Astrocyte of the spinal cord (primary cell): ENCODE measurements around the gene POU2AF3.

ENCODE experiments used
- DNase-seq: peaks from one replicate; pipeline ENCODE4 v3.0.0; 2011; ENCODE audit warnings: low read depth, low spot score
- H3K4me3 ChIP-seq: 2 replicates; pipeline ENCODE4 v1.5.1; 2011; ENCODE audit warnings: low read depth, mild to moderate bottlenecking, low read length, moderate library complexity
- in situ Hi-C: cut with HindIII; loops from 2 replicates; pipeline ENCODE4 v1.10.0; 2017; ENCODE audit warnings: low sequenced_read_pairs
- TF ChIP-seq, protein P1 (sequence below): IDR thresholded peaks from 2 replicates; pipeline ENCODE4 v1.5.1; 2012; ENCODE audit warnings: low read depth, mild to moderate bottlenecking, low read length, inconsistent platforms

POU2AF3 gene

DNA sequence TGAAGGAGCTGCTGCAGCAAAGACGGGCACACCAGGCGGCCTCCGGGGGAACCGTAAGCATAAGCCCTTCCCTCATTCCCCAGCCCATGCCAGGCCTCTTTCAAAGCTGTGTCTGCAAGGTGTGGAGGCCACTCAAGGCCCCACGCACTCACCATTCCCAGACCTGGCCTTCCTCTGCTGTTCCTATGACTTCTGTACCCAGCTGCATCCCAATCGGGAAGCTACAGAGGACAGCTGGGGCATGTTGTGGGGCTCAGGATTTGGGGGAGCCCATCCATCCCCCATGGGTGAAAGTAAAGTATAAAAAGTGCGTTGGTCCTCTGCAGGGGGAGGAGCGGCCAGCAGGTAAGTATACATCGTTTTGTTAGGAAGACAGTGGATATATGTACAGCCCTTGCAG lies 2.2 kb downstream of the POU2AF3 start:
- no peak overlapping the region for H3K4me3 ChIP-seq
- no peak for DNase-seq
- in situ Hi-C loops, result no loop called here
- TF ChIP-seq, protein P1, sequence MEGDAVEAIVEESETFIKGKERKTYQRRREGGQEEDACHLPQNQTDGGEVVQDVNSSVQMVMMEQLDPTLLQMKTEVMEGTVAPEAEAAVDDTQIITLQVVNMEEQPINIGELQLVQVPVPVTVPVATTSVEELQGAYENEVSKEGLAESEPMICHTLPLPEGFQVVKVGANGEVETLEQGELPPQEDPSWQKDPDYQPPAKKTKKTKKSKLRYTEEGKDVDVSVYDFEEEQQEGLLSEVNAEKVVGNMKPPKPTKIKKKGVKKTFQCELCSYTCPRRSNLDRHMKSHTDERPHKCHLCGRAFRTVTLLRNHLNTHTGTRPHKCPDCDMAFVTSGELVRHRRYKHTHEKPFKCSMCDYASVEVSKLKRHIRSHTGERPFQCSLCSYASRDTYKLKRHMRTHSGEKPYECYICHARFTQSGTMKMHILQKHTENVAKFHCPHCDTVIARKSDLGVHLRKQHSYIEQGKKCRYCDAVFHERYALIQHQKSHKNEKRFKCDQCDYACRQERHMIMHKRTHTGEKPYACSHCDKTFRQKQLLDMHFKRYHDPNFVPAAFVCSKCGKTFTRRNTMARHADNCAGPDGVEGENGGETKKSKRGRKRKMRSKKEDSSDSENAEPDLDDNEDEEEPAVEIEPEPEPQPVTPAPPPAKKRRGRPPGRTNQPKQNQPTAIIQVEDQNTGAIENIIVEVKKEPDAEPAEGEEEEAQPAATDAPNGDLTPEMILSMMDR, result no peak

DNA sequence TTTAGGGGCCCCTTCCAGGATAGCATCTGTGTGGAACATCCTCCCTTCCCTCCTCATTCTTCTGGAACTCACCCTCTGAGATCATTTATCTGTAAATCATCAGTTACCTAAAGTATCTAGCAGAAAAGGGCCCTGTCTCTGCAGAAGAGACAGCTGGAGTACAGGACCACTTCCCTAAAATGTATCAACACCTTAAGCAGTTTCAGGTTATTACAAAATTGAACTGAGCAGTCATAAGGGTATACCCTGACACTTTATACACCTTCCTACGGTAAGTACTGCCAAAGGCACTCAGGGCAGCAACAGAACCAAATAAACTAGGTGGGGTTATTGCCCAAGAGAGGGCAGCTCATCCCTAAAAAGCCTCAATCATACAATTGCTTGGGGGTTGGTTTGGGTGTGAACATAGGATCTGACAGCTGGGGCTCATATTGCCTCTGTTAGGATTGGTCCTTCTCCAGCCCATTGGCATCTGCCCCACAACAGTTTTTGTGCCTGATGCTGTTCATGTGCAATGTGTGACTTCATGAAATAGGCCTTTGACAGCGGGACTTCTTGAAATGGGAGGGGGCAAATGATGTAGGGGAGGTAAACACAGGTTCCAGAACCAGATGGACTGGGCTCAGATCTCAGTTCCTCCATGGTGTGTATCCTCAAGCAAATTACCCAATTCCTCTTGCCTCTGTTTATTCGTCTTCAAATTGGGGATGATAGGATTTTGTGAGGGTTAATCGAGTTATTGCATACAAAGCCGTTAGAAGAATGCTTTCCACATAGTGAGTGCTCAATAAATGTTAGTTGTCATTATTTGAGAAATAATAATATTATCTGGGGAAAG lies 2.9 kb downstream of the POU2AF3 start:
- in situ Hi-C loops, result no loop called here

DNA sequence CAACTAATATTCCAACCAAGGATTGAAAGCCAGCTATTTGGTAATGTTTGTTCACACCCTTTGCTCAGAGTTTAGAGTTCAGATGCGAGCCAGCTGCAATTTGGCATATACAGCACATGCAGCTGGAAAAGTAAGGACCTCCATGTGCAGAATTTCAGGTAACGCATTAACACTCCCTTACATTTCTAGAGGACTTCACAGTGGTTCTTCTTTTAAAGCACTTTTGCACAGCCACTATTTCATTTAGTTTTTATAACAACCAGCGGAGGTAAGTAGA lies 3.4 kb downstream of the POU2AF3 start:
- in situ Hi-C loops, result no loop called here
- TF ChIP-seq, protein P1, result no peak
- no peak for DNase-seq
- H3K4me3 ChIP-seq, result no peak overlapping the region

More for the DNA sequence above, 2.9 kb downstream of the POU2AF3 start:
- H3K4me3 ChIP-seq, result no peak overlapping the region
- TF ChIP-seq, protein P1, result no peak
- DNase-seq, result no peak

DNA sequence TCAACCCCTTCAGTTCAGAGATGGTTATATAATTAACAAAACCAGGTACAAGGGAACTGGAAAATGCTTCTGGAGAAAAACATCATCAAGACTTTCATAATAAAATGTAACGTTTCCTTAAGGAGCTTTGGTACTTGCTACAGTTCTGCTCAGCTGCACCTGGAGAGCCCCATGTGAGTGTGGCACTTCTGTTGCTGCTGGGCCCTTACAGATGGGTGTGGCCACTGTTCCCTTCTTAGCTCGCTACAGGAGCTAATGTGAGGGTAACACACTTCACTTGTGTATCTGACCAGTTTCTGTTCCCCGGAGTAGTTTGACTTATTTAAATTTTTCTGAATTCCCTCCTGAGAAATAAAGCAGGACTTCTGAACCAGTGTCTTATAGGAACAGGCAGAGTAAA lies 4.0 kb downstream of the POU2AF3 start:
- in situ Hi-C loops, result no loop called here
- DNase-seq, result no peak
- TF ChIP-seq, protein P1, result no peak
- no peak overlapping the region for H3K4me3 ChIP-seq

DNA sequence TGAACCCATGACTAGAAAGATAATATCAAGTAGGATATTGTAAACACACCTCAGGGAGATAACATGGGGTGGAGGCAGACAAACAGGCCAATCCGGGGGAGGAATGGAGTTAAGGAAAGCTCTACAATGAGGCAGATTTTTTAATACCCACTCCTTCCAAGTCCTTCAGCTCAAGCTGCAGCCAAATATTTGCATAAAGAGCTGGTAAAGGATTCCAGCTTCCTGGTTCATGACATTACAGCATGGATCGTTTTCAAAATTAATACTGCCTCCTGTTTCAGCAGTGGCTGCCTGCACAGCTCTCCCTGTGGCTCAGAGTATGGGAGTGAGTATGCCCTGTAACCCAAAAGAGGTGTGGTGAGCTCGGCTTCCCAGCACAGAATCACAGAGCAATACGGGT lies 5.1 kb downstream of the POU2AF3 start:
- no peak for DNase-seq
- H3K4me3 ChIP-seq, result no peak overlapping the region
- TF ChIP-seq, protein P1, result no peak
- in situ Hi-C loops, result no loop called here

DNA sequence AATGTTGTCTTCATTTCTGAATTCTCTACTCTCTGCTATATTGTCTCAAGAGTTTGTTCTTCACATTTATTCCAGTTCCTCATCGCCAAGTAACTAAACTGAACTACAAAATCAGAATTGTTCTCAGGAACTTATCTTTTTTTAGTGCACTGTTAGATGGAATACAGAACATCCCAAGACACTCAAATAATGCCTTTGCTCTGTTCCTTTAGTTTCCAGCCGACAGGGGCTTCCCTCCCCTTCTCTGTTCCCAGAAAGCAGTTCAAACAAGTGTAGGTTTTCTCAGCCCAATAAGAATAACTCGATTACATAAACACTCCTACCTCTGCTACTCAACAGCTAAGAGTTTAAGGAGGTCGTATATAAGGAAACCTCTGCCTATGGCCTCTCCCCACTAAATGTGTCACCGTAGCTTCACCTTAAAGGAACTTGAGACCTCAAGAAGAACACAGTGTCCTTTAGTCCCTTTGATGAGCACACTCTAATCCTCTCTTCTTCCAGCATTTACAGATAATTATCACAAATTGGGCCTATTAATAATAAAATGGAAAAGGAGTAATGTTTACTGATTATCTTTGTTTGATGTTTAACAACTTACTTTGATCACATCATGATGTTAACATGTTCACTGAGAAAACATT lies 6.9 kb downstream of the POU2AF3 start:
- in situ Hi-C loops, result no loop called here
- DNase-seq, result no peak
- no peak overlapping the region for H3K4me3 ChIP-seq
- TF ChIP-seq, protein P1, result no peak
